IPS-NIHi11 (cell line): ENCODE data around the gene ACSM6.
"Not testable (repeated sequence)": the region's sequence is repeated elsewhere in the genome, so short reads cannot be mapped to it uniquely, and the experiment has no call there.

Source experiments
- DNase-seq: peaks from one replicate; pipeline ENCODE4 v3.0.0; 2012; ENCODE audit warnings: mixed read lengths, low spot score

Gene ACSM6

DNA sequence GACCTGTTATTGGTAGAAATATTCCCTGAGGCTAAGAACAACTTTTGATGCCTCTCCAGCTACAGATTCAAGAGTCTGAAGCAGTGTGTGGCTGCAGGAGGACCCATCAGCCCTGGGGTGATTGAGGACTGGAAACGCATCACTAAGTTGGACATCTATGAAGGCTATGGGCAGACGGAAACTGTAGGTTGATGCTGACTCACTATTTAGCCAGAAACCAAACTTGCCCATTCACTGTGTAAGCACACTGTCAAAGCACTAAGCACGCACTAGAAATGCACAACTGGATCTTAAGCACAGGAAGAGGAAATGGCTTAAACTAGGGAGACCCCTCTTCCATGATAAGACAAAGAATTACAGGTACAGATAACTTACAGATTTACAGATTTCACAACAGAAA lies 20.8 kb downstream of the ACSM6 start:
- DNase-seq = no peak

DNA sequence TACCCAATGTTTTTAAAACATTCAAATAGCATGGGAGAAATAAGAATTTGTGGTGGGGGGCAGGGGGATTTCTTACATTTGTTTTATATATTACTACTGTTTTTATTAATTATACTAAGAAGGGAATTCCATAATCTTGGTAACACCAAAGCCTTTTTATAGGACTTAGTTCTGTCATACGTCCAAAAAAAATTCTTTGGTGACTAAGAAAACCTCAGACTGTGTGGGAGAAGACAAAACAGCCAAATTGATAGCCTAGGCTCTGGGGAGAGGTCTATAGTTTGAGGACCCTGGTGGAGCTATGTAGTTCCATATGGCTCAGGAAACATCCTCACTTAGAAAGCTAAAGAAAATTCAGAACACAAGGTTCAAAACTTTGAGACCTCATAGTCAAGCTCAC lies 23.4 kb downstream of the ACSM6 start:
- no peak for DNase-seq

DNA sequence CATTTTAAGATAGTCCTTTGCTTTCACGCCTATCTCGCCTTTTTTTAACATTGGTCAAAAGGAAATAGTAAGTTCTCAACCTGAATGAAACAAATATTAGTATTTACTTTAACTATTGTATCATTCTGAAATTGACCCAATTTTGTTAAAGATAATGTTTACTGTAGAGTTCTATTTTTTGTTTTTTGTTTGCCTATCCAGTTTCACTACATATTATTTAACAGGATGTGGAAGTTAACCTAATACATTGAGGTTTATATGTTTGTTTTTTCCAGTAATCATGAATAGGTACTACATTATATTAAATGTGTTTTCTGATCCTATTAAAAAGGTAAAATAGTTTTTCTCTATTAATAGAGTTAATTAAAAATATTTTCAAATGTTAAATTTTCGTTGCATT lies 26.5 kb downstream of the ACSM6 start:
- no peak for DNase-seq

DNA sequence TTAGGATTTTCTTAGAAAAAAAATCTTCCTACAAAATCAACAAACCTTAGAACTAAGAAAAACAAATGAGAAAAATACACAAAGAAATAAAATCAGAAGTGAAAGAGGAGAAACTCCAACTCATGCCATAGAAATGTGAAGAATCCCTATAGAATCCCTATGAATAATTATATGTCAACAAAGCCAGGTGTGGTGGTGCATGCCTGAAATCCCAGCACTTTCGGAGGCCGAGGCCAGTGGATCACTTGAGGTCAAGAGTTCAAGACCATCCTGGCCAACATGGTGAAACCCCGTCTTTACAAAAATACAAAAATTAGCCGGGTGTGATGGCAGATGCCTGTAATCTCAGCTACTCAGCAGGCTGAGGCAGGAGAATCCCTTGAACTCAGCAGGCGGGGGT lies 27.1 kb downstream of the ACSM6 start:
- DNase-seq = no peak

DNA sequence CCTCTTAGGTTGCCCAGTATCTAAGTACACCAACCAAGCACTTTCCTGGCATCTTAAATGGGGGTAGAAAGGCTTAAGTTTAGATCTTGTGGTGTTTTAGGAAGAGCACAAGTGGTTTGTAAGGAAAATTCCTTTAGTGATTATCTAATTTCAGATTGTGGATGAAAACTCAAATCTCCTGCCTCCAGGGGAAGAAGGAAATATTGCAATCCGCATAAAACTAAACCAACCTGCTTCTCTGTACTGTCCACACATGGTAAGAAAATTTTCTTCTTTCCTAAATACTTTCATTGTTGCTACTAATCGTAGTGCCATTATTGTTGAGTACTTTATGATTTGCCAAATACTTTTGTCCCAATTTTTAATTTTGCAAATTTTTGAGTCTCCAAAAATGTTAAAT lies 31.1 kb downstream of the ACSM6 start:
- no peak for DNase-seq

DNA sequence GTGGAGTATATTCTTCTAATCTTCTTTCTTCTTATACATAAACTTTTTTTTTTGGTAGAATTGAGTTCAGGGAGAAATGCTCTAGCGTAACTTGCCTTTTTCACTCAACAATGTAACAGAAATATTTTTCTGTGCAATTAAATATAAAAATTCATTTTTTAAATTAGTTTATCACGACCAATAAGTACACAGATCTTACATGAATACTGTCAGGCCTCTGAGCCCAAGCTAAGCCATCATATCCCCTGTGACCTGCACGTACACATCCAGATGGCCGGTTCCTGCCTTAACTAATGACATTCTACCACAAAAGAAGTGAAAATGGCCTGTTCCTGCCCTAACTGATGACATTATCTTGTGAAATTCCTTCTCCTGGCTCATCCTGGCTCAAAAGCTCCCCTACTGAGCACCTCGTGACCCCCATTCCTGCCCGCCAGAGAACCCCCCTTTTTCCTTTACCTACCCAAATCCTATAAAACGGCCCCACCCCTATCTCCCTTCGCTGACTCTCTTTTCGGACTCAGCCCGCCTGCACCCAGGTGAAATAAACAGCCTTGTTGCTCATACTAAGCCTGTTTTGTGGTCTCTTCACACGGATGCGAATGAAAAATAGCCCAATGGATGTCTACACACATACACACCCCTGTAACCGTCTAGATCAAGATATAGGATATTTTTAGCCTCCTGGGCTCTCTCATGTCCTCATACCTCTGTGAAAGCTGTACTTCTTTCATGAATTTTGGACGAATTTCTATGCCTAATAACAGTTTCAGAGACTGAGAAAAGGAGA lies 35.1 kb downstream of the ACSM6 start:
- DNase-seq = not testable (repeated sequence)

DNA sequence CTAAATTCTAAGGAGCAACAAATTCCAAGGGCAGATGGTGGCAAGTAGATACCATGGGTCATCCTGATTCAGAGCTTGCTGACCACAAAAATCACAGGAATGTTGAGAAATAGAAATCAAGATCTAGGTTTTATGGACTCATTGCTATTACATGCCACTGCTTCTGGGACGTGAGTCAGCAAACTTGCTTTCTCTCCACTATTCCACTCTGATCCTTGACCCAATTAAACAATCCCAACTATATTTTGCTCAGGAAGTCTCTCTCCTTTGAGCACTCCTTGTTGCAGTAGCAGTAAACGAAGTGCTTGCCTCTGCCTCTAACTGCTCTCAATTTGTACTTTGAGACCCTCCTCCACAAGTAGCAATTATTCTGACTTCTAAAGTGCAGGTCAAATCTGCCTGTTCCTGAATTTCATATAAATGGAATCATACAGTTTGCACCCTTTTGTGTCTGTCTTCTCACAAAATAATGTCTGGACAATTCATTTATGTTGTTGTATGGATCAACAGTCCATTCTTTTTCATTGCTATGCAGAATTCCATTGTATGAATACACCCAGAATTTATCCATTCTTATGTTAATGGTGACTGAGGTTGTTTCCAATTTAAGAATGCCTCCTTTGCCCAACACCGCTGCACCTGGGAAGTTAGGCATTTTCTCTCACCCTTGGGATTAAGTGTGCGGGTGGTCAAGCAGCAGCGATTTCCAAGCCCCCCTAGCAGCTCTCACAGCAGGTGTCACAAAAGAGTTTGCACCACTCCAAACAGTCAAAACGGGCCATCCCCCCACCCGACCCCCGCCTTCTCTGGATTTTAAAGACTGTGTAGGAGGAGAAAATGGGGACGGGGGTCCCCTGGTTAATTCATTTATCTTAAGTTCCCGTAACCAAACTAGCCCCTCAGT lies 35.9 kb downstream of the ACSM6 start:
- peak; percentile 21 for DNase-seq

DNA sequence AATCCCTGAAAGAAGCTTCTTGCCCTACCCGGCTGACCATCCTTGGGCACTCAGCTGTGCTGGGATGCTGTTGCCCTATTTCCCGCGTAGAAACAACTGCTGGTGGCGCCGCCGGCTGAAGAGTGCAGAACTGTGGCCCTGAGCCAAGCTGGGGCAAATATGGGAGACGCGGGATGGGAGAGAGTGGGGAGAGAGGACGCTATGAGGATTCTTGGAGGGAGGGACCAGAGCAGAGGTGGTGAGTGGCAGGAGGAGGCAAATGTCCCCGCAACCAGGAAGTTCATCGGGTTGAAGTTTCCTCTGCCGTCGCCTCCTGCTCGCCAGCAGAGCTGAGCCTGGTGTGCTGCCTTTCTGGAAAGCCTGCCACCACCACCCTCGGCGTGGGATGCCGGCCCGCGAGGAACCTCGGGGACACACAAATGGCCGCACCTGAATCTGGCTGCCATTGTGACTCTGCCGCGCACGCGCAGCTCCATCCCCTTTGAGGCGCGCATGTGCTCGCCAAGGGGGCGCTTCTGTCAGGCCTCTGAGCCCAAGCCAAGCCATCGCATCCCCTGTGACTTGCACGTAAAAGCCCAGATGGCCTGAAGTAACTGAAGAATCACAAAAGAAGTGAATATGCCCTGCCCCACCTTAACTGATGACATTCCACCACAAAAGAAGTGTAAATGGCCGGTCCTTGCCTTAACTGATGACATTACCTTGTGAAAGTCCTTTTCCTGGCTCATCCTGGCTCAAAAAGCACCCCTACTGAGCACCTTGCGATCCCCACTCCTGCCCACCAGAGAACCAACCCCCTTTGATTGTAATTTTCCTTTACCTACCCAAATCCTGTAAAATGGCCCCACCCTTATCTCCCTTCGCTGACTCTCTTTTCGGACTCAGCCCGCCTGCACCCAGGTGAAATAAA lies 36.9 kb downstream of the ACSM6 start:
- DNase-seq = peak; percentile 46

DNA sequence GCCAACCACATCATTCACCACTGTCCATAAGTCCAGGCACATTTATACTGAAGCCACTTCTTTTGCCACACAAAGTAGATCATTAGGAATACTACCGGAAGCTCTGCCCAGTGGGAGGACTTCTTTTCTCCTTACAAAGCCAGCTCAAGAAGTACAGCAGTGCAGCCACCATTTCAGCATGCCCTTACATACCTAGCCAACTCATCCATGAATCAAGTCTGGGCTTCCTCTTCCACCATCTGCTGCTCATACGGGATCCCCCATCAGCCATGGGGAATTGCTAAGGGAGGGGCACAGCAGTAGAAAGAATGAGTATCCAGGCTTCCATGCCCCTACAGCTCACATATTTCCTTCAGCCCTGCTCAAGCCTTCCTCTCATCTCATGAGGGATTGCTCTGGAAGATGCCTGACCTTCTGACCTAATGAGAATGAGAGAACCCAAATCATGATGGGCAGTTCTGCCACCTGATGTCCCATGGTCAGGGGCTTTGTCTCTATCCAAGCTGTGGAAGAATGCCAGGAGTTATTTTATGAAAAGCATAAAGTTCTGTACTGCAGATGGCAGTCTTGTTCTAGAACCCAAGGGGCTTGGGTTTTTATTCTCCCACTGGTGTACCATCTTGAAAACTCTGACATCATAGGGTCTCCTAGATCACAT lies 39.5 kb downstream of the ACSM6 start:
- DNase-seq = no peak

DNA sequence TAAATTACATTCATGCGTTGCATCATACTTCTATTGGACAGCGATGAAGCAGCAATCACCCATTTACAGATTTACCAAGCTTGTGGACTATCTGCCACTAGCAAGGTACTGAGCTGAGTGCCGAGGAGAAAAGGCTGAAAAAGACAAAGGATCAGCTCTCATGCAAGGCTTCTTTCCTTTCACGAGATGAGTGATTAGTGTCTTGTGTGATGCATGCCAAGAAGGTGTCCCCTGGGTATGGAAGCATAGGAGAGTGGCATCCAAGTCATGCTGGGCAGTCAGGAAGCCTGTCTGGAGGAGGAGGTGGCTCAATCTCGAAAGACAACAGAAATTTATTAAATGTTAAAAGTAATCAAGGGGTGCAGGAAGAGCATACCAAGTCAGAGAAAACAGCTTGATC lies 40.9 kb downstream of the ACSM6 start:
- no peak for DNase-seq

DNA sequence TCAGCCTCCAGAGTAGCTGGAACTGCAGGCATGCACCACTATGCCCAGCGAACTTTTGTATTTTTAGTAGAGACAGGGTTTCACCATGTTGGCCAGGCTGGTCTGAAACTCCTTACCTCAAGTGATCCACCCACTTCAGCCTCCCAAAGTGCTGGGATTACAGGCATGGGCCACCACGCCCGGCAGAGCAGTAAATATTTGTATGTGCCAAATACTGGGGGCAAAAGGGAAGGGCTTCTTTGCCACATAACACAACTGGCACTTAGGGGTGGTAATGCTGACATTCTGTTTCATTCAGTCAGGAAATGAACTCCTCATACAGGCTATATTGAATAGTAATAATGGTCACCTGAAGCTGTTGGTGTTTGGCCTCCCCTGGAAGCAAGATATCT lies 41.6 kb downstream of the ACSM6 start:
- DNase-seq = no peak

DNA sequence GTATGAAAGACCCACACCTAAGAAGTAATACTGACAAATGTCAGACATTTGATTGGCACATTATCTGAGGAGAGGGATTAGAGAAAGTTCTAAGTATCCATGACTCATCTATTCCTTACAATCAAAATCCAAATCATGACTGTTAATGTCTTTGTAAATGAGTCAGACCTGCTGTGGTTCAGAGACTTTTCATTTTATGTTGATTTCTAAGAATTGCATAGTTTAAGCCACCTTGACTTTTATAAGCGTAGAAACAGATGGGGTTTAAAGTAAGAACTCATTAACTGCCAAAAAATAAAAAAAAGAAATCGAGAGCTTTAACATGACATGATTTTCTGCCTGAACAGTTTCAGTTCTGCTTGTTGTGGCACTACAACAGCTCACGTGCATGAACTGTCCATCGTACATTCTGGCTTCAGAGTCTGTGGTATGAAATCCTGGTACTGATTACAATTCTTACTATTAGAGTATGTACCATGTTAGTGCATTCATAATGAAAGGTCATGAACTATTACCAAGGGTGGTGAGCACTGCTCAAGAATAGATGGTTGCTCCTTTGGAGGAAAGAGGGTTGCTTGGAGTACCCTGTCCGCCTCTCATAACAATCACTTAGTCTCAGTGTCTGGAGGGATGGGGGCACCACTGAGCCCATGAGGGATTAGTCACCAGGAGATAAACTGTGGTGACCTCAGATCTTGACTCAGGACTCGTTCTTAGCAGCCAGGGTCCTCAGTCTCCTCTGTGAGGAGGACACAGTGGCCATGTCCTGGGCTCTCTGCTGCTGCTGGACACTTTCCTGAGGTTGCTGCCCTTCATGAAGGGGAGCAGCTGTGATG lies 42.2 kb downstream of the ACSM6 start:
- no peak for DNase-seq

DNA sequence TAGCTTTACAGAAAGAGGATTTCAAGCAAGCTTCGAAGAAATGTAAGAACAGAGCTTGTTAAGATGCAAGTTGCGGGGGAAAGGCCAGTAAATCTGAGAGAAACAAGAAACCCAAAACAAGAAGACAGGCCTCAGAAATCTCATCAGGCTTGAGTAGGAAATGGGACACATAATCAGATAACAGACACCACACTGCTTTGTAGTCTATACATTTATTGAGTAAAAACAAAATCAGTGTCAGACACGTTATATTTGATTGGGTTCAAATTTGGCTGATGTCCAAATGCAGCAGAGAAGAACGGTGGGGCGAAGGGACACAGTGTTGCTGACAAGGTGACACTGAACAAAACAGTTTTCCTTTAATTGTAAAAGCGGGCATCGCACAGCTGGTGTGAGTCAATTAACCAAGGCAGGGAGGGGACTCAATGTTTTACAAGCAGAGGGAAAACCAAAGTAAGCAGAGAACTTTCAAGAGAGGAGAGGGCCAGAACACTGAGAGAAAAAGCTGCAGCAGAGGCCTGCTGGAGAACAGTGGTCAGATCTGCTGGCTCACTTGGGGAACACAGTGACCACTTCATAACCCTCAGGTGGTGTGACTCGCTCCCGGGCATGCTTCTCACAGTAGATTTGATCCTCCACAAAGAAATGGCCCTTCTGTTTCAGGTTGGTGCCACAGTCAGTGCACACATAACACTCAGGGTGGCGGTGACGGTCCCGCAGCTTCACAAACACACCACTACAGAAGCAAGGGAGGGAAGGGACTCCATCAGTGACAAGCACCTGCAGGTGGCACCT lies 43.5 kb downstream of the ACSM6 start:
- DNase-seq = no peak

DNA sequence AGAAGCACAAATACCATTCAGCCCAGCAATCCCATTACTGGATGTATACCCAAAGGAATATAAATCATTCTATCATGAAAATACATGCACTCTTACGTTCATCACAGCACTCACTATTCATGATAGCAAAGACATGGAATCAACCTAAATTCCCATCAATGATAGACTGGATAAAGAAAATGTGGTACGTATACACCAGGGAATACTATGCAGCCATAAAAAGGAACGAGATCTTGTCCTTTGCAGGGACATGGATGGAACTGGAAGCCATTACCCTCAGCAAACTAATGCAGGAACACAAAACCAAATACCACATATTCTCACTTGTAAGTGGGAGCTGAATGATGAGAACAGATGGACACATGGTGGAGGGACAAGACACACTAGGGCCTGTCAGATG lies 46.1 kb downstream of the ACSM6 start:
- not testable (repeated sequence) for DNase-seq

DNA sequence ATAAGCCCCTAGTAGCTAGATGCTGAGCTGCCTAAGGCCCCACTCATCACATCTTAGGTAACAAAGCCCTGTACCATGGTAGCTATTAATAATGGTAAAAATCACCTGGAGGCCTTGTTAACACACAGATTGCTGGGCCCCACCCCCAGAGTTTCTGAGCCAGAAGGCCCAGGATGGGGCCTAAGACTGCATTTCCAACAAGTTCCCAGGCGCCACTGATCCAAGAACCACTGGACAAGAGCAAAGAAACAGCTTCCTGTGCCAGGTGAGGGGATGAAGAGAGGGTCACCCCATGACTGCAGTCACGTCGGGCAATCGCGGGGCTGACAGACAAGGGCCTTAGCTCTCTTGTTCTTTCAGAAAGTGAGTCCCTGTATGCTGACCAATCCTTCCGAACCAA lies 46.8 kb downstream of the ACSM6 start:
- no peak for DNase-seq

DNA sequence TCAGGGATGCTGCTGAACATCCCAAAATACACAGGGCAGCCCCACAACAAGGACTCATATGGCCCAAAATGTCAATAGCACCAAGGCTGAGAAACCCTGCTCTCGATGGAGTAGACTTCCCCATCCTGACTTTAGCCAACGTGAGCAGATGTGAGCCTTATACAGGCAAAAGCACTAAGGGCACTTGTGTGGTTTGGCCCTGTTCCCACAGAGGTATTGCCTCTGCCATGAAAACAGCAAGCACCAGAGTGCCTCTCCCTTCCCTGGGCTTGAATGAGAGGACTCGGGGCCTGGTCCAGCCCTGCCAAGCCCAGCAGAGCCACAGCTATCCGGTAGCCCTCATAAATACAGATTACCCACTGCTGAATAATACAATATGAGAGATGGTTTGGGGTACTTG lies 47.5 kb downstream of the ACSM6 start:
- no peak for DNase-seq

DNA sequence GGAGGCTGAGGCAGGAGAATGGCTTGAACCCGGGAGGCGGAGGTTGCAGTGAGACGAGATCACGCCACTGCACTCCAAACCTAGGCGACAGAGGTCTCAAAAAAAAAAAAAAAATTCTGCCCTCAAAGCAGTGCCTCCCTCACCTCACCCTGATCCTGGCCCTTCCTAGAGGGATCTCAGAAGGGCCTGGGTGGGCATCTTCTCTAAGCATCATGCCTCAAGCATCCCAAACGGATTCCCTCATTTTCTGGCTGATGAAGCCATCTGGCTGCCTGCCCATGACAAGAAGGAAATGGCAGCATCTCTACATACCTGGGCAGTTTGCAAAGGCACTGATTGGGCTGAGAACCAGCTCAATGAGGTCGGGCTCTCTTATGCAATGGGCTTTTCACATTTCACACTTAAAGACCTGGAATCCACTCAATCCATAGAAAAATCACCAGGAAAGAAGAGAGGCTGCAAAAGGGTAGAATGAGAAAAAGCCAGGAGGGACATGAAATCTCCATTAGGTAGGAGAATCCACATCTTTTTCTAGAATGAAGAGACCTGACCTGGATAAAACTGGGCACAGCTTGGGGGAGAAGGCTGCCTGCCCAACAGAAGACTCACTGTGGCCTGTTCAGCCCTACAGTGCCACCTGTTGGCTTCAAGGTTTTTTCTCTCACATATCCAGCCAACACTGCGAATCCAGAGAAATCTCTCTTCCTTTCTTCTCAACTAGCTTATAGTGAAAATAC lies 48.7 kb downstream of the ACSM6 start:
- DNase-seq = peak; percentile 63

DNA sequence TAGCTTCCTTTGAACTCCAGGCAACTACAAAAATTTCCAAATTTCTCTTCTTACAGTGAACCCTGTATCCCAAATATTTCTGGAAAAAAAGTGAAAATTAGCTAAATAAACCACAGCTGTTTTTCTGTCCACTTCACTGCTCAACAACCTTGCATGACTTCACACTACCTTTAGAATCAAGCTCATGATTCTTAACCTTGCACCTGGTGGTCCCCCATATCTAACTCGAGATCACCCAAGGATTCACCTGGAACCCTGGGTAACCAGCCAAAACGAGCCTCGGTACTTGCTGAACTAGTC lies 49.2 kb downstream of the ACSM6 start:
- DNase-seq = no peak

DNA sequence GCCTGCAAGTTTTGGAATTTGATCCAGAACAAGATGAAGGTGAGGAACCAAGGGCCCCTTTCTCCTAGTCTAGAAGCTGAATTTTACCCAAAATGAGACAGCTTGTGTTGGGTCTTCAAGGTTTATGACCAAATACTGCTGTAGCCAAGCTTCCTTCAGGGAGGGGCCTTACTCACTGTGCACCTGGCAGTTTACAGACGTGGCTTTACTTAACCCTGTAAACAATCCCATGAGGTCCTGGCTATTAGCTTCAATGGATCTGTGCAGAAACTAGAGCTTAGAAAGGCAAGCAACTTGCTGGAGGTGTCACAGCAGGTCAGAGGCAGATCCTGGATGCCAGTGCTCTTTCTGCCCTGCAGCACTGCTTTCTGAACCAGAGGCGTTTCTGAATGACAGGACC lies 50.1 kb downstream of the ACSM6 start:
- no peak for DNase-seq
